OCI-LY3 (cell line): ENCODE measurements around the gene LETMD1.

Experiments used
- H2AFZ ChIP-seq: fragments of 200-600, 300-600 bp; shearing (Covaris generic); 2 replicates; pipeline ENCODE4 v1.6.0; 2014; ENCODE audit warnings: antibody characterized with exemption, low read depth, low read length
- H3K27ac ChIP-seq: fragments of 200-600, 300-600 bp; sonication (generic); 2 replicates; pipeline ENCODE4 v1.5.1; 2014; ENCODE audit warnings: mild to moderate bottlenecking, low read length, moderate library complexity, mixed read lengths
- H3K27me3 ChIP-seq: fragments of 200-600, 300-600 bp; sonication (generic); 2 replicates; pipeline ENCODE4 v1.6.1; 2014; ENCODE audit warnings: low read depth, low read length, mixed read lengths
- H3K36me3 ChIP-seq: fragments of 200-600, 300-600 bp; sonication (generic); replicated peaks from 2 replicates; pipeline ENCODE3; 2014; ENCODE audit warnings: low read depth, low read length, mixed read lengths
- H3K4me1 ChIP-seq: fragments of 300-600, 200-600 bp; sonication (generic); 2 replicates; pipeline ENCODE4 v1.6.1; 2014; ENCODE audit warnings: low read length, mixed read lengths
- H3K4me2 ChIP-seq: fragments of 200-600, 300-600 bp; sonication (generic); 2 replicates; pipeline ENCODE4 v1.6.1; 2014; ENCODE audit warnings: low read length, mixed read lengths
- H3K4me3 ChIP-seq: fragments of 300-600, 200-600 bp; sonication (generic); 2 replicates; pipeline ENCODE4 v1.5.1; 2014; ENCODE audit warnings: antibody characterized with exemption, mild to moderate bottlenecking, low read length, moderate library complexity
- H3K79me2 ChIP-seq: fragments of 300-600, 200-600 bp; shearing (Covaris generic); 2 replicates; pipeline ENCODE4 v1.6.1; 2014; ENCODE audit warnings: mild to moderate bottlenecking, low read length, mixed read lengths
- H3K9ac ChIP-seq: fragments of 300-600, 200-600 bp; shearing (Covaris generic); 2 replicates; pipeline ENCODE4 v1.6.0; 2014; ENCODE audit warnings: mild to moderate bottlenecking, low read length, moderate library complexity
- H3K9me3 ChIP-seq: fragments of 200-600, 300-600 bp; shearing (Covaris generic); 2 replicates; pipeline ENCODE4 v1.6.1; 2014; ENCODE audit warnings: low read length, mixed read lengths; ENCODE audit not compliant: insufficient read depth
- H4K20me1 ChIP-seq: fragments of 200-600, 300-600 bp; sonication (generic); 2 replicates; pipeline ENCODE4 v1.6.1; 2016; ENCODE audit warnings: low read length, mixed read lengths; ENCODE audit not compliant: insufficient read depth
- EZH2phosphoT487 ChIP-seq: fragments of 200-600 bp; shearing (Covaris generic); IDR thresholded peaks from 2 replicates; pipeline ENCODE4 v1.6.1; 2018; ENCODE audit warnings: antibody characterized with exemption, mixed run types, low read depth
- TF ChIP-seq, protein P1 (sequence below): fragments of 200-600, 300-600 bp; sonication (generic); IDR thresholded peaks from 2 replicates; pipeline ENCODE4 v1.5.1; 2014; ENCODE audit warnings: antibody characterized with exemption, low read length, low read depth

The LETMD1 gene

GRCh38 chr12:51067771-51068170 lies 19.6 kb downstream of the LETMD1 start:
- Histone ChIP-seq H3K9ac (no peak overlapping the region), H3K4me1 (no peaks in the 10 kb centered on the region), H3K27me3 (no peaks in the 10 kb centered on the region), H3K36me3 (peaks cover 13% of the 10 kb centered on the region), H4K20me1 (no peaks in the 10 kb centered on the region), H3K27ac (no peak overlapping the region), H3K79me2 (no peaks in the 10 kb centered on the region), H2AFZ (no peak overlapping the region), H3K4me3 (no peak overlapping the region), H3K4me2 (no peak overlapping the region), H3K9me3 (no peaks in the 10 kb centered on the region)
- TF ChIP-seq, protein P1, sequence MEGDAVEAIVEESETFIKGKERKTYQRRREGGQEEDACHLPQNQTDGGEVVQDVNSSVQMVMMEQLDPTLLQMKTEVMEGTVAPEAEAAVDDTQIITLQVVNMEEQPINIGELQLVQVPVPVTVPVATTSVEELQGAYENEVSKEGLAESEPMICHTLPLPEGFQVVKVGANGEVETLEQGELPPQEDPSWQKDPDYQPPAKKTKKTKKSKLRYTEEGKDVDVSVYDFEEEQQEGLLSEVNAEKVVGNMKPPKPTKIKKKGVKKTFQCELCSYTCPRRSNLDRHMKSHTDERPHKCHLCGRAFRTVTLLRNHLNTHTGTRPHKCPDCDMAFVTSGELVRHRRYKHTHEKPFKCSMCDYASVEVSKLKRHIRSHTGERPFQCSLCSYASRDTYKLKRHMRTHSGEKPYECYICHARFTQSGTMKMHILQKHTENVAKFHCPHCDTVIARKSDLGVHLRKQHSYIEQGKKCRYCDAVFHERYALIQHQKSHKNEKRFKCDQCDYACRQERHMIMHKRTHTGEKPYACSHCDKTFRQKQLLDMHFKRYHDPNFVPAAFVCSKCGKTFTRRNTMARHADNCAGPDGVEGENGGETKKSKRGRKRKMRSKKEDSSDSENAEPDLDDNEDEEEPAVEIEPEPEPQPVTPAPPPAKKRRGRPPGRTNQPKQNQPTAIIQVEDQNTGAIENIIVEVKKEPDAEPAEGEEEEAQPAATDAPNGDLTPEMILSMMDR, result no peak
- no peak for TF ChIP-seq EZH2phosphoT487

DNA sequence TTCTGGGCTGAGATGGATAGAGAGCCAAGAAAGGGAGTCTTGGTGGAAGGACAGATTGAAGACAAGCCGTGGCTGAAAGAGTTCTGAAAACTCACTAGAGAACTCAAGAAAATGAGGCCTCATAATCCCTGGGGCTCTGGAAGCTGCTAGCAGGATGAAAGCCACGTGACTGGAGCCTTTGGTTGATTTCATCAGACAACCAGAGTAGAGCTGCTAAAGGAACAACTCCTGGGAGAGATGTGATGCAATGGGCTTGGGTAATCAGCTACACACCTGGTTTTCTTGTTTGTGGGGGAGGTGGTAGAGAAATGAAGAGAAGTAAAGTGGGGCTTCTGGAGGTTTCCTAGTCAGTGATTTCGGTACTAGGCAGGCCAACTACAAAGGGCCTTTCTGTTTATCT lies 21.9 kb downstream of the LETMD1 start:
- H3K4me2 ChIP-seq, result no peak overlapping the region
- H3K9ac ChIP-seq, result no peak overlapping the region
- no peaks in the 10 kb centered on the region for H3K27me3 ChIP-seq
- H4K20me1 ChIP-seq, result no peaks in the 10 kb centered on the region
- H3K4me3 ChIP-seq, result no peak overlapping the region
- no peak for TF ChIP-seq EZH2phosphoT487
- TF ChIP-seq, protein P1, result no peak
- H3K9me3 ChIP-seq, result no peaks in the 10 kb centered on the region
- peaks cover 10% of the 10 kb centered on the region for H3K36me3 ChIP-seq
- H3K27ac ChIP-seq, result no peak overlapping the region
- no peak overlapping the region for H2AFZ ChIP-seq
- no peaks in the 10 kb centered on the region for H3K79me2 ChIP-seq
- H3K4me1 ChIP-seq, result no peaks in the 10 kb centered on the region

- no peak for TF ChIP-seq EZH2phosphoT487
- TF ChIP-seq, protein P1, result no peak
- no peak overlapping the region for H3K4me3 ChIP-seq
- no peaks in the 10 kb centered on the region for H3K27me3 ChIP-seq
- no peaks in the 10 kb centered on the region for H3K9me3 ChIP-seq
- no peaks in the 10 kb centered on the region for H3K4me1 ChIP-seq
- no peaks in the 10 kb centered on the region for H4K20me1 ChIP-seq
- H3K9ac ChIP-seq, result no peak overlapping the region
- H2AFZ ChIP-seq, result no peak overlapping the region
- H3K4me2 ChIP-seq, result no peak overlapping the region
- H3K36me3 ChIP-seq, result peaks cover 7% of the 10 kb centered on the region
- no peak overlapping the region for H3K27ac ChIP-seq
- no peaks in the 10 kb centered on the region; the same call in 1 of the 2 replicates for H3K79me2 ChIP-seq
Measured at GRCh38 chr12:51071663-51072062, 23.5 kb downstream of the LETMD1 start.

- Histone ChIP-seq H3K9me3 (no peaks in the 10 kb centered on the region), H3K27me3 (no peaks in the 10 kb centered on the region), H3K4me3 (no peak overlapping the region), H3K36me3 (peaks cover 3% of the 10 kb centered on the region), H3K4me2 (no peak overlapping the region), H4K20me1 (no peaks in the 10 kb centered on the region), H3K27ac (no peak overlapping the region), H3K79me2 (peaks cover 2% of the 10 kb centered on the region), H3K9ac (no peak overlapping the region), H3K4me1 (no peaks in the 10 kb centered on the region), H2AFZ (no peak overlapping the region)
- no peak for TF ChIP-seq EZH2phosphoT487
- TF ChIP-seq, protein P1, result no peak
Measured at GRCh38 chr12:51075390-51075789, 27.3 kb downstream of the LETMD1 start.
